ENCODE measurements around the gene P2RY2. TPM values are rescaled to one million over a fixed set of nuclear protein-coding genes. Genes with fewer than 3 reads are reported as not detected.

P2RY2 gene
- total and polyA plus RNA-seq, 2 of the 8 experiments (the other 6 are each of a cell fraction or from before 2014, with no cell fraction given) = 1.0 to 1.5 TPM

- TF ChIP-seq KDM1A (IDR thresholded peaks at IDR 0.05; ENCODE audit: borderline replicate concordance, low read length) = no peak
- no peak for TF ChIP-seq TEAD4 (IDR thresholded peaks at IDR 0.05; ENCODE audit: low read depth, low read length)
- TF ChIP-seq CTCF (IDR thresholded peaks at IDR 0.05; ENCODE audit: control extremely low read depth in 1 of 3, insufficient read depth in 1 of 3, low read depth in 1 of 3, low read length in 3 of 3) = no peak
- no peak for TF ChIP-seq MAFK (IDR thresholded peaks at IDR 0.05; ENCODE audit: low read depth, low read length)
- TF ChIP-seq HDAC2 (IDR thresholded peaks at IDR 0.05; ENCODE audit: borderline replicate concordance in 1 of 2, low read depth in 2 of 2, low read length in 2 of 2) = no peak
- TF ChIP-seq BRCA1 (IDR thresholded peaks at IDR 0.05; ENCODE audit: low read depth, low read length) = no peak
Observed at GRCh38 chr11:73237471-73238290, 19.6 kb downstream of the P2RY2 start (continued).
